Measurements from ENCODE around the gene SDHAF2.

- no peak for TF ChIP-seq CTCF (tag by site-specific recombination; IDR thresholded peaks at IDR 0.05)
- TF ChIP-seq GLIS1 (tag by site-specific recombination; IDR thresholded peaks at IDR 0.05), result no peak
- TF ChIP-seq, protein P1, sequence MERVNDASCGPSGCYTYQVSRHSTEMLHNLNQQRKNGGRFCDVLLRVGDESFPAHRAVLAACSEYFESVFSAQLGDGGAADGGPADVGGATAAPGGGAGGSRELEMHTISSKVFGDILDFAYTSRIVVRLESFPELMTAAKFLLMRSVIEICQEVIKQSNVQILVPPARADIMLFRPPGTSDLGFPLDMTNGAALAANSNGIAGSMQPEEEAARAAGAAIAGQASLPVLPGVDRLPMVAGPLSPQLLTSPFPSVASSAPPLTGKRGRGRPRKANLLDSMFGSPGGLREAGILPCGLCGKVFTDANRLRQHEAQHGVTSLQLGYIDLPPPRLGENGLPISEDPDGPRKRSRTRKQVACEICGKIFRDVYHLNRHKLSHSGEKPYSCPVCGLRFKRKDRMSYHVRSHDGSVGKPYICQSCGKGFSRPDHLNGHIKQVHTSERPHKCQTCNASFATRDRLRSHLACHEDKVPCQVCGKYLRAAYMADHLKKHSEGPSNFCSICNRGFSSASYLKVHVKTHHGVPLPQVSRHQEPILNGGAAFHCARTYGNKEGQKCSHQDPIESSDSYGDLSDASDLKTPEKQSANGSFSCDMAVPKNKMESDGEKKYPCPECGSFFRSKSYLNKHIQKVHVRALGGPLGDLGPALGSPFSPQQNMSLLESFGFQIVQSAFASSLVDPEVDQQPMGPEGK (tag by site-specific recombination; IDR thresholded peaks at IDR 0.05), result no peak
- no peak for TF ChIP-seq YY2 (tag by site-specific recombination; IDR thresholded peaks at IDR 0.05)
- no peak for TF ChIP-seq ZNF335 (tag by site-specific recombination; conservative IDR thresholded peaks at IDR 0.05)
- TF ChIP-seq ZNF777 (tag by site-specific recombination; IDR thresholded peaks at IDR 0.05; ENCODE audit: borderline replicate concordance), result no peak
- TF ChIP-seq, protein P2, sequence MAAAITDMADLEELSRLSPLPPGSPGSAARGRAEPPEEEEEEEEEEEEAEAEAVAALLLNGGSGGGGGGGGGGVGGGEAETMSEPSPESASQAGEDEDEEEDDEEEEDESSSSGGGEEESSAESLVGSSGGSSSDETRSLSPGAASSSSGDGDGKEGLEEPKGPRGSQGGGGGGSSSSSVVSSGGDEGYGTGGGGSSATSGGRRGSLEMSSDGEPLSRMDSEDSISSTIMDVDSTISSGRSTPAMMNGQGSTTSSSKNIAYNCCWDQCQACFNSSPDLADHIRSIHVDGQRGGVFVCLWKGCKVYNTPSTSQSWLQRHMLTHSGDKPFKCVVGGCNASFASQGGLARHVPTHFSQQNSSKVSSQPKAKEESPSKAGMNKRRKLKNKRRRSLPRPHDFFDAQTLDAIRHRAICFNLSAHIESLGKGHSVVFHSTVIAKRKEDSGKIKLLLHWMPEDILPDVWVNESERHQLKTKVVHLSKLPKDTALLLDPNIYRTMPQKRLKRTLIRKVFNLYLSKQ (tag by site-specific recombination; IDR thresholded peaks at IDR 0.05; ENCODE audit: borderline replicate concordance), result no peak
- TF ChIP-seq ZNF658 (tag by site-specific recombination; IDR thresholded peaks at IDR 0.05), result no peak
- TF ChIP-seq ZBTB17 (tag by site-specific recombination; IDR thresholded peaks at IDR 0.05), result no peak
- no peak for TF ChIP-seq TCF7L2 (IDR thresholded peaks at IDR 0.05; ENCODE audit: borderline replicate concordance, low read depth, low read length)
- TF ChIP-seq TSHZ1 (tag by site-specific recombination; IDR thresholded peaks at IDR 0.05; ENCODE audit: borderline replicate concordance), result no peak
- no peak for TF ChIP-seq ZNF521 (tag by site-specific recombination; IDR thresholded peaks at IDR 0.05)
- TF ChIP-seq YY1 (tag by site-specific recombination; IDR thresholded peaks at IDR 0.05), result no peak
Measured at GRCh38 chr11:61474013-61474643, 44.2 kb downstream of the SDHAF2 start.

Data from HEK293 (cell line).